Activated T-cell treated with anti-CD3 and anti-CD28 coated beads for 48 hours (primary cell): ENCODE results near the gene ST8SIA6.
"Not testable (repeated sequence)": the region's sequence is repeated elsewhere in the genome, so short reads cannot be mapped to it uniquely, and the experiment has no call there.

Experiments used
- DNase-seq: peaks from one replicate; pipeline ENCODE4 v3.0.0-alpha.2; 2020; ENCODE audit warnings: low read depth

The ST8SIA6 gene

DNA sequence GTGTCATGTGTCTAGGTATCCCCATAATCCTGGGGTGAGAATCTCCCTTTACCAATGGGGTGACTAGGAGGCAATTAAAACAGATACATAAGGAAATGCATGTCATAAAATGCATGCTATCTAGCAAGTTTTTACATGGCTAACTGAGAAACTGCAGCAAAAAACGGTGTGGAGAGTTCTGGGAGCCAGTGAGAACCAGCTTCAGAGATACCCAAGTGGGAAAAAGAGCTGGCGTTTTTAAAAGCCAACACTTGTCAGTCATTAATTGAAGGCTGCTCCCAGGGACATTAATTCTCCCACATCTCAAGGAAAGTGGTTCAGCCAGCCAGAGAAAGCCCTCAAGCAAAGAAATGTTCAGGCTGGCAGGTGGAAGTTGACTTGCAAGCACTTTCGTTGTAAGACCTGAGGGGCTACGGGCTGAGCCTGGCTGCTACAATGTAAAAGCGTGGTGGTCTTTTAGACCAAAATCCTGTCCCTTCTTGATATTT lies 28.1 kb downstream of the ST8SIA6 start:
- DNase-seq = no peak

DNA sequence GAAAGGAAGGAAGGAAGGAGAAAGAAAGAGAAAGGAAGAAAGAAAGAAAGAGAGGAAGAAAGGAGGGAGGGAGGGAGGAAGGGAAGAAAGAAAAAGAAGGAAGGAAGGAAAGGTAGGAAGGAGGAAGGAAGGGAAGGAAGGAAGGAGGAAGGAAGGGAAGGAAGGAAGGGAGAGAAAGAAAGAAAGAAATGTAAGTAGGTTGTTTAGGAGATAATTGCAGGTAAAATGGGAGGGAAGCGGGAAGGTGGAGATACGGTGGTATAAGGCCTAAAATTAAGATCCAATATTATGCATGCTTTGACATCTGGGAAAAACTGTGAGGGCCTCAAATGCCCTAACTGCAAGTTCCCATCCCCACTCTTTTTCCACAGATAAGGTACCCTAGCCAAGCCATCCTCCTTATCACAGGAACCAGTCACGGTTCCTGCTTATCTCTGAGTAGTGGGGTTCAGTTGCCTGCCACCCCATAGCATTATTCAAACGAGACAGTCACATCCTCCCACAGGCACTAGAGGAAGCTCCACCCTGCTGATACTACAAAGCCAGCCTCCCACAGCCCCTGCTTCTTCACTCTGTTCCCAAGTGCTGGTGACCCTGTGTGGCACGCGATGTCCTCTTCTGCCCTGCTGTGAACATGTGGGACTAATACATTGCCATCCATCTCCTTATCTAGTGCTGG lies 28.7 kb downstream of the ST8SIA6 start:
- DNase-seq = no peak

DNA sequence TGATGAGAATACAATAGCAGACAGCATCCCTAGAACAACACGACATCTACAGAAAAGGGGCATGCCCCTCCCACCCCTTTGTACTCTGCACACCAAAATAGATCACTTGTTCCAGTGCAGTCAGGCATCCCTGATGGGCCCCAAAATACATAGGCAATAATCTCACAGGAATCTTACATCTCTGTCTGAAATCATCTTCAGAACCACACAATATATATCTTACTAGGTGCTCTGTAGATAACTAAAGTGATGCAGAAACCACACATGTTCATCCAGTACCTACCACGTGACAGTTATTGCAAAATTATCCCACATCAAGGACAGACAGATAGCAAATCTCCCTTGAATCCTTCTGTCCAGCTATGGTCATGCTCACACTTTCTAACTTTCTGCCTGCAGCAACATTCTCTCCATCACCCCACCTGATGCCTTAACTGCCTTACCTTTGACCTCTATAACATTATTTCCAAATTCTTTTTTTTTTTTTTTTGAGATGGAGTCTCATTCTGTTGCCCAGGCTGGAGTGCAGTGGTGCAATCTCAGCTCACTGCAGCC lies 30.7 kb downstream of the ST8SIA6 start:
- DNase-seq = no peak

DNA sequence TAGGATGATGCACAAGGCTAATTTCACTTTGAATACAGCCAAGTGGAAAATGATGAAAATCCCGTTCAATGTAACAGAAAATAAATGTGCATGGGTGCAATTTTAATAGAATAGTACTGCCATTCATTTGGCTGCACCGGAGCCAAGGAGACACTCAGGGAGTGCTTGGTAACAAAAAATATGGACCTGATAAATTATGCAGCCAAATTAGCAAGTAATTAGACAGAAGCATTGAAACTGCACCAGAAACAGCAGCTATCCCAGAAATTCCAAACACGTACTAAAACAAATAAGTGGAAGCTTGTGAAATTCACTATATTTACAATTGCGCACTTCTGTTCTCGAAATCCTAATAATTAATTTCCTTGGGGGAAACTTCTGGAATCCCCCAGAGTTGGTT lies 31.5 kb downstream of the ST8SIA6 start:
- no peak for DNase-seq

DNA sequence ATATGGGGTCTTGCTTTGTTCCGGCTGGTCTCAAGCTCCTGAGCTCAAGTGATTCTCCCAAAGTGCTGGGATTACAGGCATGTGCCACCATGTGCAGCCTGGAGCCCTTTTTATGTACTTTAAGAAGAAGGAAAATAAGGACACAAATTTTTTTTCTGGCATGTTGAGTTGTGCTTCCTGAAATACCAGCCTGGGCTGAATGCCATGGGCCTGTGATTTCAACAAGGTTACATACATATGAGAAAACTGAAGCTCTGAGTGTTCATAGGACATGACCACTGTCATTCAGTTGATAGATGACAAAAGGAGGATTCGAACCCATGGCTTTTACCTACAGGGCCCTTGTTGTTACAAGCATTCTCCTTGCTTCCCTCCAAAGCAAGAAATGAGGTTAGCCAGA lies 36.1 kb downstream of the ST8SIA6 start:
- no peak for DNase-seq

DNA sequence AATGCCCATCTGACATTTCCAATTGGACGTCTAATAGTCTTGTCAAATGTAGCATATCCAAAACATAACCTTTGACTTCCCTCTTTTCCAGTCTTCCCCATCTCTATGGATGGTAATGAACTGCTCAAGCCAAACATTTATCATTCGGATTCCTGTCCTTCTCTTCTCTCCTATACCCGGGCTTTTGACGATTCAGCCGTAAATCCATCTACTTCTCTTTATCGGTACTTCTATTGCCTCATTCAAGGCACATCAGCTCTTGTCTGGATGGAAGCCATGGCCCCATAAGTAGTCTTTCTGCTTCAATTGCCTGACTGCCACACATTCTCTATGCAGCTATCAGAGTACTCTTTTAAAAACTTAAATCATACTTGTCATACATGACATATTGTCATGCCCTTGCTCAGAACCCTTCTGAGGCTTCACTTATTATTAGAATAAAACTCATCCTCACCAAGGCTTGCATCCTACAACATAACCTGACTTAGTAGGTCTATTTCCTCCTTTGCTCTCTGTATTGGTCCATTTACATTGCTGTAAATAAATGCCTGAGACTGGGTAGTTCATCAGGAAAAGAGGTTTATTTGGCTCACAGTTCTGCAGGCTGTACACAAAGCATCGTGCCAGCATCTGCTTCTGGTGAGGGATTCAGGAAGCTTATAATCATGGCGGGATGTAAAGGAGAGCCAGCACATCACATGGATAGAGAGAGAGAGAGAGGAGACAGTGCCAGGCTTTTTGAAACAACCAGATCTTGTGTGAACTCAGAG lies 37.8 kb downstream of the ST8SIA6 start:
- DNase-seq = no peak

DNA sequence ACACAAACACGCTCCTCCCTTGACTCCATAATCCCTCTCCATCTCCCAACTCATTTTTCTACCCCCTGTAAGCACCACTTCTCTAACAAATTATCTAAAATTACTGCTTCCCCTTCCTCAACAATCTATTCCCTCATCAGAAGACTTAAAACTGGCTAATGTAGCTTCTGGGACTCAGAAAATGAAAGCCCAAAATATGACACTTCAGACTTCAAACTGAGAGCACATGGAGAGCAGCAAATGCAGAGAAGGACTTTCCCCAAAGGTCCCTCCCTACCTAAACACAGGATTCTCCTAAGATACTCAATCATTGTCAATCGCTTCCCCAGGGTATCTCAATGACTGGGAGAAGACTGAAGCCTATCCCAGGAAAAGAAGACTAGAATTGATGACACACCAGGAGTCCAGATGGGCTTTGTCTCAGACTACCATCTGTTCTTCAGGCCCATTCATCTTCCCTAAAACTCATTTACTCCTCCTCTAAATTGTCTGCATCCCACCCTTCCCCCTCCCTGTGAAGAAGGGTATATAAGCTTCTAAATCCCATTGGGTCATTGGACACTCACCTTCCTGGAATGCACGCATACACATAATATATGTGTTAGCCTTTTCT lies 39.2 kb downstream of the ST8SIA6 start:
- no peak for DNase-seq

DNA sequence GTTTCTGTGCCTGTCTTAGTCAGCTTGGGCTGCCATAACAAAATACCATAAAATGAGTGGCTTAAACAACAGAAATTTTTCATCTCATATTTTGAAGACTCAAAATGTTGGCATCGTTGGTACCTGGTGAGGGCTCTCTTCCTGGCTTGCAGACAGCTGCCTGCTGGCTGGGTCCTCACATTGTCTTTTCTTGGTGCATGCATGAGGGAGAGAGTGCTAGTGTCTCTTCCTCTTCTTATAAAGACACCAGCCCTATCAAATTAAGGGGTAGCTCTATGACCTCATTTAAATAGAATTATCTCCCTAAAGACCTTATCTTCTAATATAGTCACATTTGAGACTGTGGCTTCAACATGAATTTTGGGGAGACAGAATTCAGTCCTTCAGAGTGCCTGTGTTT lies 39.9 kb downstream of the ST8SIA6 start:
- DNase-seq = no peak

DNA sequence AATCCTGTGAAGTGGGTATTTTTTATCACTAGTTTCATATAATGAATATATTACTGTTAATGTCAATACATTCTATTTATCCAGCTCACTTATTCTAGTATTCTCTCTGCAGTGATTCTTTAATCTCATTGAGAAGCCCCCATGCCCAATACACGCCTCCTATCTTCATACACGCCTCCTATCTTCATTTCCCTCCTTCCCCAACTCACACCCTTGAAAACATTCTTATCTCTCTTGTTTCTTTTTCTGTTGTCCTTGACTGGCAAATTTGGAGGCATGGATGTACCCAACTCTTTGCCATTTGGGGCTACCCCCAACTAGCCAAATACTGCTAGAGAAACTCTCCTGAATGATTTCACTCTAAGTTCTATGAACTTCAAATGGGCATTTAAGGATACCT lies 40.5 kb downstream of the ST8SIA6 start:
- DNase-seq = no peak

DNA sequence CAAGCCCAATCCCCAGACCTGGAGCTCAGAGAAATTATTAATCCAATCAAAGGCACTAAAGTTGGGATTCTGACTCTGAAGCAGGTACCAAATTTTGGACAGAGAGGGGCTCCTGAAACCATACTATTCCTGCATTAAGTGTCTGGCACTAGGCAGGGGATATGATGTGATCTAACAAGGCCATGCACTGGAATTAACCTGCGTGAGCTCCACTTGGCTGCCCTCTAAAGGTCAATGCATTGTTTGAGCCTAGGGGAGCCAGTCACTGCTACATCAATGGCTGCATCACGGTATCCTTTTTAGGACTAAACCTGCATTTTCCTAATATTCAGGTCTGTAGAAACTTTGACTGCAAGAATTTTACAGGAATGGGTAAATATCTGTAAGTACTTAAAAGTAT lies 42.1 kb downstream of the ST8SIA6 start:
- no peak for DNase-seq

DNA sequence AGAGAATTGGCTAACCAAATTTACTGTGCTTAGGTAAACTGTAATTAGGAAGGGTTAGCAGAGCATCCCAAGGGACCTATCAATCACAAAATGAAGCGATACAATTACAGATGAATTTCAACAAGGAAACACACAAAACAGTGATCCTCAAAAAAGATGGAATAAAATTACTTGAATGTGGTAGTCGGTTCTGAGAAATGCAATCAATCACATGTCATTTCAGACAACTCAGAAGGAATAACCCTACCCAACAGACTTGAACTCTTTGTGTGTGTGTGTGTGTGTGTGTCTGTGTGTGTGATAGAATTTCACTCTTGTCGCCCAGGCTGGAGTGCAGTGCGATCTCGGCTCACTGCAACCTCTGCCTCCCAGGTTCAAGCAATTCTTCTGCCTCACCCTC lies 43.5 kb downstream of the ST8SIA6 start:
- DNase-seq = no peak

DNA sequence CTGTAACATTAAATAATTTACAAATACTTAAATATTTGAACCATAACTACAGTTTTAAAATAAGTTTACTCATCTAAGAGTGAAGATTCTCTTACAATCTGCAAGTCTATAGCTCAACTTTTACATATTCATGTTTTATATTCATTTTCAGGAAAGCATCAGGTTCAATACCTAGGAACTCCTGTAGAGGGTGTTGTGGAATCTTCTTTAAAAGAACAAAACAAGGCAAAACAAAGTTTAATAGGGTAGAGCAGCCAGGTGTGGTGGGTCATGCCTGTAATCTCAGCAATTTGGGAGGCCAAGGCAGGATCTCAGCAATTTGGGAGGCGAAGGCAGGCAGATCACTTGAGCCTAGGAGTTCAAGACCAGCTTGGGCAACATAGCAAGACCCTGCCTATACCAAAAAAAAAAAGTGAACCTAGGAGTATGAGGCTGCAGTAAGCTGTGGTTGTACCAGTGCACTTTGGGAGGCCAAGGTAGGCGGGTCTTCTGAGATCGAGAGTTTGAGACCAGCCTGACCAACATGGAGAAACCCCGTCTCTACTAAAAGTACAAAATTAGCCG lies 45.1 kb downstream of the ST8SIA6 start:
- DNase-seq = no peak

DNA sequence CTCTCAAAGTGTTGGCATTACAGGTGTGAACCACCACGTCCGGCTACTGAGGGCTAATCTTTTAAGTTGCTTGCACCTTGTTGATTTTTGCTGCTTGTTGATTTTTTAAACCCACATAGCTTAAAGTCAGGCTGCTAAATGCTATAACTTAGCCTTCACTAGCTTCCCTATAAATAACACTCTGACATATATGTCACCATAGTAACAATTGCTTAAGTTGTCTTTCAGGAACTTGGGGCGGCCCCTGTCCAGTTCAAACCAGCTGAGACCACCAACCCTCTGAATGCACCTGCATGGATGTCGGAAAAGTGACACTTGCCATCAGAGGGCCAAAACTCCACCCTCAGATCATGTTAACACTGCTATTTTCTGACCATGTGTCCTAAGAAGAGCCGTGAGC lies 47.3 kb downstream of the ST8SIA6 start:
- DNase-seq = no peak

DNA sequence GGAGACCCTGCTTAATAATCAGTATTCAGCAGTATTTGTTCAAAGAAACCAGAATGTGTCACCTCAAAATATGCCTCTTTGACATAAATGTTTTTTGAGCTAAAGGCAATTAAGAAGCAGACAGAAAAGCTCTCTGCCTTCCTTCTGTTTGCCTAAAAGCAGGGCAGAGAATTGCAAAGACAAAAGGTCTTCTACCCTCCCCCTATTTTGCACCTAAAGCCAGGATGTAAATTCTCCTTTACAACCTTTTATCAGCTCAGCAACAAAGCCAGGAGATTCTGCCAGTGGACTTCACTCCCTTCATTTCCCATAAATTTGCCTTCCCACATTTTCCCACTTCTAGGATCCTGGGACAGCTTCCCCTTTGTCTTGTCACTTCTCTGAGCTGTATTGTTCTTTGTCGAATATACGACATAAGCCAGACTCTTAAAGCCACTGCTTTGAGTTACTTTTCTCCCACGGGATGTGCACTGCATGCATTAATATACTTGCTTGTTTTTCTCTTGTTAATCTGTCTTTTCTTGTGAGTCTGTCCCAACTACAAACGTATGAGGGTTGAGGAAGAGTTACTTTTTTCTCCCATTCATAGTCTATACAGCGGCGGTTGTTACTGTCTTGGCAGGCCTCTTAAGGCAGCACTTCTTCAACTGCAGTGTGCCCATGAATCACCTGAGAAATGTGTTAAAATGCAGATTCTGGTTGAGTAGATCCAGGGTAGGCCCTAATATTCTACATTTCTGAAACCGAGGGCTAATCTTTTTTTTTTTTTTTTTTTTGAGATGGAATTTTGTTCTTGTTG lies 48.2 kb downstream of the ST8SIA6 start:
- DNase-seq = no peak

DNA sequence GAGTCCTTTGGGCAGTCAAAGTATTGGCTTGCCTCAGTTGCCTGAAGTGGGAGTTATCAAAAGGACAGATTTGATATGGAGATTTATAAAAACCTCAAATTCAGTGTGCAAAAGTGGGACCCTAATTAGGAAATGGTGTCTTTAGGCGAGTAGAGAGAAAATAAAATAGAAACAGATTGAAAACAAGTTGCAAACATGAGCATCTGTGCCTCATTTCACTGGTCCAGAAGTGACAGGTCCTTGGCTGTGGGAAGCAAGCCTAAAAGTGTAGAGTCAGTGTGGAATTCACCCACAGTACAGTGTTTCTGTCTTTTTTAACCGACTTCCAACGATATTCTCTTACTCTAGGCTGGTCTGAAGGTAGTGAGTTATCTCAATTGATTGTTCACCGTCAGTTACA lies 51.2 kb downstream of the ST8SIA6 start:
- DNase-seq = no peak

DNA sequence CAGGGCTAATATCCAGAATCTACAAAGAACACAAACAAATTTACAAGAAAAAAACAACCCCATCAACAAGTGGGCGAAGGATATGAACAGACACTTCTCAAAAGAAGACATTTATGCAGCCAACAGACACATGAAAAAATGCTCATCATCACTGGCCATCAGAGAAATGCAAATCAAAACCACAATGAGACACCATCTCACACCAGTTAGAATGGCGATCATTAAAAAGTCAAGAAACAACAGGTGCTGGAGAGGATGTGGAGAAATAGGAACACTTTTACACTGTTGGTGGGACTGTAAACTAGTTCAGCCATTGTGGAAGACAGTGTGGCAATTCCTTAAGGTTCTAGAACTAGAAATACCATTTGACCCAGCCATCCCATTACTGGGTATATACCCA lies 52.4 kb downstream of the ST8SIA6 start:
- DNase-seq = not testable (repeated sequence)

DNA sequence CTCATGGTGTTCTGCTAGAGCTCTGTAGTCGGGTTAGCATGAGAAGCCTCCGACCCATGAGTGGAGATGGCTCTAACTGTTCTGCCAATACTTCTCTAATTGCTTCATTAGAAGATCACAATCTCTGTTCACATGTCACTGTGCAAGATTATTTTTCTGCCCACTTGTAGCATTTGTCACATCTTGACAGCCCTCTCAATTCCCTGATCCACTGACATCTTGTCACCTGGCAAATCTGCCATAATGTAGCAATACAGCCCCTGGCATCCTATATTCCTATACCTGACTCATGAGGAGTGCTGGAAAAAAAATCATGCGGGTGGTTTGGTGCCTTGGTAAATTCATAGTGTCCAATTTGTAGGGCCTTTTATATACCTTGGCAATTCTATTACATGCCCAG lies 58.4 kb downstream of the ST8SIA6 start:
- no peak for DNase-seq

DNA sequence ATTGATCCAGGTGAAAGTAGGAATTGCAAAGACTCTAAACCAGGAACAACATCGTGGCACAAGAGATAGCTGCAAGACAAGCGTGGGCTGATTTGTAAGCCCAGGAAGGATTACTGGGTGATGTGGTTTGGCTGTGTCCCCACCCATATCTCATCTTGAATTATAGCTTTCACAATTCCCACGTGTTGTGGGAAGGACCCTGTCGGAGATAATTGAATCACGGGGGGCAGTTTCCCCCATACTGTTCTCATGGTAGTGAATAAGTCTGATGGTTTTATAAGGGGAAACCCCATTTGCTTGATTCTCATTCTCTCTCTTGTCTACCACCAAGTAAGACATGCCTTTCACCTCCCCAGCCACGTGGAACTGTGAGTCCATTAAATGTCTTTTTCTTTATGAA lies 59.5 kb downstream of the ST8SIA6 start:
- DNase-seq = peak; percentile 14

DNA sequence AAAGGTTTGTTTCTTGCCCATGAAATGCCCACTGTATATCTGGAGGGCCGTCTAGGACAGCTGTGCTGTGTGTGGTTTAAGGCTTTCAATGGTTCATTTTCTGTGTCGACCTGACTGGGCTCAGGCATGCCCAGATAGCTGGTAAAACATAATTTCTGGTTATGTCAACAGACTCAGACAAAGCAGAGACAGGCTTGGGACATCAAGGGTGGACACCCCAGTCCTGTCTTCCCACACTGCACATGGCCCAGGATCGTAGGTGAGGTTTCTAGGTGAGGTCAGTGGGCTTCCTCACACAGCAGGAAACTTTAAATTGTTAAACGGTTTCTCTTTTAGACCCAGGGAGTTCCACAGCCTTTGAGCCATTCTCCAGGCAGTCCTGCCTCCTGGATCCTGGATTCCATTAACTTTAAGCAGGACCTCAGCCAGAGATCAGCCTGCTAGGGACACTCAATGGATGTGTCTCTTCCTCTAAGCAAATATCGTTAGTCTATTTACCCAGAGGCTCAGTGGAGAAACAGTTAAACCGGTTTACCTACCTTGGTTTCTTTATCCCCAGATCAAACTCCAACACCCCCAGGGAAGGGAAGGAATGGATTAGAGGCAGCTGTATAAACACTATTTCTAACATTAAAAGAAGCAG lies 66.4 kb downstream of the ST8SIA6 start:
- no peak for DNase-seq

DNA sequence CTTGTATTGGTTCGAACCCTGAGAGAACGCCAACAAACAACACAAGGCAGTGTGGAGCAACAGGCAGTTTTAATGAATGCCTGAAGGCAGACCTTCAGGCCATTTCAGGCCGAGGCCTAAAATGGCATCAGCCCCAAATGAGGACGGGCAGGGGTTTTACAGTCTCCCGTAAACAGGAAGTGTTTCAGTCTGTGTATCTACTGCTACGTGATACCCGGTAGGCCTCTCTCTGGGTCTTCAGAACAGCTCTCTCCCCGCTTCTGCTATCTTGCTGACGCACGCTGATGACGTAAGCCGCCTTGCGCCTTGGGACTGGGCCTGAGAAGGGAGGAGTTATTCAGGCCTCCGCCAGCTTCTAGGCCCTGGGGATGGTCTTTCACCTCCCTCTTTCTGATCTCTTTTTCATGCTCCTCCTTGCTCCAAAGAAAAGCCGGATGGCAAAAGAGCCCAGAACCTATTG lies 67.7 kb downstream of the ST8SIA6 start:
- DNase-seq = no peak

DNA sequence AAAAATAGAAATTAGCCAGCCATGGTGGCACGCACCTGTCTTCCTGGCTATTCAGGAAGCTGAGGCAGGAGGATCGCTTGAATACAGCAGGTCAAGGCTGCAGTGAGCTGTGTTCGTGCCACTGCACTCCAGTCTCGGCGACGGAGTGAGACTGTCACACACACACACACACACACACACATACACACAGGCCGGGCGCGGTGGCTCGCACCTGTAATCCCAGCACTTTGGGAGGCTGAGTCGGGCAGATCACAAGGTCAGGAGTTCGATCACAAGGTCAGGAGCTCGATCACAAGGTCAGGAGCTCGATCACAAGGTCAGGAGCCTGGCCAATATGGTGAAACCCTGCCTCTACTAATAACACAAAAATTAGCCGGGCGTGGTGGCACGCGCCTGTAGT lies 68.4 kb downstream of the ST8SIA6 start:
- DNase-seq = no peak
